Subcutaneous adipose tissue (tissue), 4 donors: ENCODE results near the gene NAV2. TPM values are rescaled to one million over a fixed set of nuclear protein-coding genes. Genes with fewer than 3 reads are reported as not detected.

ENCODE experiments used
- CTCF ChIP-seq: fragments of 450-650 bp; IDR thresholded peaks from one replicate; pipeline ENCODE4 v1.5.1; 2016; ENCODE audit warnings: low read depth, mild to moderate bottlenecking, control low read depth, antibody characterized with exemption, moderate library complexity
- total RNA-seq, 4 donors: library from RNA; depleted of rRNA; stranded (reverse); fragments of >200 nt; gene quantifications; one replicate each; pipeline ENCODE4 v1.1.0, GENCODE V29; 2016

Gene NAV2
- total RNA-seq, 4 donors from 2014 or later = 13.6 to 31.5 (median 27.8) TPM

GRCh38 chr11:19711911-19712280, 741 bp upstream of the NAV2 start:
- no peak for TF ChIP-seq CTCF

GRCh38 chr11:19713196-19714021, 772 bp downstream of the NAV2 start:
- no peak for TF ChIP-seq CTCF

GRCh38 chr11:19714022-19714386, 1.4 kb downstream of the NAV2 start:
- TF ChIP-seq CTCF = no peak

GRCh38 chr11:19714387-19715363, 2.0 kb downstream of the NAV2 start:
- no peak for TF ChIP-seq CTCF

- no peak for TF ChIP-seq CTCF
These were observed 2.7 kb downstream of the NAV2 start for GRCh38 chr11:19715373-19715772.

- TF ChIP-seq CTCF = no peak
These were observed 5.4 kb downstream of the NAV2 start for GRCh38 chr11:19718051-19718450.

- TF ChIP-seq CTCF = no peak
These were observed 6.3 kb downstream of the NAV2 start for GRCh38 chr11:19718951-19719350.
